GM12891 (cell line): ENCODE results near the gene SEMA5A.

ENCODE experiments used
- DNase-seq: peaks from one replicate; pipeline ENCODE4 v3.0.0; 2011; ENCODE audit warnings: low spot score; ENCODE audit not compliant: insufficient read length
- FAIRE-seq: peaks from 2 replicates; lab custom pipeline; 2011; peaks lifted over from hg19 to GRCh38; lab: Jason Lieb, UNC
- PAX5 ChIP-seq: IDR thresholded peaks from 2 replicates; pipeline ENCODE4 v1.6.1; 2011; ENCODE audit warnings: low read length, moderate library complexity, mild to moderate bottlenecking; ENCODE audit not compliant: insufficient read depth, severe bottlenecking
- POLR2A ChIP-seq: IDR thresholded peaks from 2 replicates; pipeline ENCODE4 v1.6.1; 2011; ENCODE audit warnings: low read depth, low read length, control low read depth
- POLR2AphosphoS5 ChIP-seq: IDR thresholded peaks from 2 replicates; pipeline ENCODE4 v1.6.1; 2011; ENCODE audit warnings: low read depth, low read length, control low read depth
- POU2F2 ChIP-seq: IDR thresholded peaks from 2 replicates; pipeline ENCODE4 v1.6.1; 2011; ENCODE audit warnings: low read depth, mild to moderate bottlenecking, control low read depth, low read length, moderate library complexity
- SPI1 ChIP-seq: IDR thresholded peaks from 2 replicates; pipeline ENCODE4 v1.6.1; 2011; ENCODE audit warnings: low read depth, low read length, control low read depth
- TAF1 ChIP-seq: IDR thresholded peaks from 2 replicates; pipeline ENCODE4 v1.6.1; 2011; ENCODE audit warnings: low read depth, low read length, control low read depth

SEMA5A gene

GRCh38 chr5:9307150-9307549 lies 238.7 kb downstream of the SEMA5A start:
- FAIRE-seq (no peak), DNase-seq (no peak)
- no peak for TF ChIP-seq POLR2A
- no peak for TF ChIP-seq SPI1
- TF ChIP-seq POU2F2 = no peak
- no peak for TF ChIP-seq TAF1
- TF ChIP-seq POLR2AphosphoS5 = no peak
- TF ChIP-seq PAX5 = no peak

- no peak for DNase-seq
- TF ChIP-seq PAX5 (no peak), SPI1 (no peak), POU2F2 (no peak), TAF1 (no peak), POLR2A (no peak), POLR2AphosphoS5 (no peak)
- FAIRE-seq = no peak
Measured at GRCh38 chr5:9302218-9302617, 243.7 kb downstream of the SEMA5A start.

- no peak for TF ChIP-seq PAX5
- TF ChIP-seq SPI1 = no peak
- TF ChIP-seq POU2F2 = no peak
- no peak for TF ChIP-seq TAF1
- no peak for TF ChIP-seq POLR2AphosphoS5
- TF ChIP-seq POLR2A = no peak
- DNase-seq (no peak), FAIRE-seq (no peak)
Measured at GRCh38 chr5:9301200-9301599, 244.7 kb downstream of the SEMA5A start.

DNA sequence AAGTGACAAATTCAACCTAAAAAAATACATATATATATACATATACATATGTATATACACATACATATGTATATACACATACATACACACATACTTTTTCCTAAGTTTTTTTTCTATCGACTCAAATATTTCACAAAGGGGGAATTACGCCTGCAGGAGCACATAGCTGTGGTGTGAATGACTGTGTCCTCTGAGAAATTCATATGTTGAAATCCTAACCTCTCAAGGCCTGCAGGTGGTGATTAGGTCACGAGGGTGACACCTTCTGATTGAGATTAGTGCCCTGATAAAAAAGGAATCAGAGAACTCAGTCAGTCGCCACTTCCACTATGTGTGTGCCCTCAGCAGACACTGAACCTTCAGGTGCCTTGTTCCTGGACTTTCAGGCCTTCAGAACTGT lies 248.7 kb downstream of the SEMA5A start:
- FAIRE-seq = no peak
- DNase-seq = no peak
- no peak for TF ChIP-seq POU2F2
- TF ChIP-seq PAX5 = no peak
- no peak for TF ChIP-seq SPI1
- TF ChIP-seq POLR2A = no peak
- no peak for TF ChIP-seq POLR2AphosphoS5
- no peak for TF ChIP-seq TAF1

DNA sequence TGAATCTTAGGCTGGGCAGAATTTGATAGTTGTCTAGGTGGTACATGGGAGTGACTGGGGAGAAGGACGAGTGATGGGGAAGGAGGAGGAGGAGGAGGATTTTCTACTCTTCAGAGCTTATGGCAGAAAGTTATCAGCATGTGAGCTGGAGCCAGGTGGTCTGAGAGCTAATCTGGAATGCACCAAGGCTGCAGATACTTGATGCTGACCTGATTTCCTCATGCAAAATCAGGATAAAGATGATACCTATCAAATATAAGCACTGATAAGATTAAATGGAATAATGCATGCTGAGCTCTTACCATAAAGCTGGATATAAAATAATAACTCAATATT lies 250.4 kb downstream of the SEMA5A start:
- FAIRE-seq (no peak), DNase-seq (no peak)
- TF ChIP-seq POLR2AphosphoS5 (no peak), TAF1 (no peak), SPI1 (no peak), POU2F2 (no peak), POLR2A (no peak), PAX5 (no peak)

DNA sequence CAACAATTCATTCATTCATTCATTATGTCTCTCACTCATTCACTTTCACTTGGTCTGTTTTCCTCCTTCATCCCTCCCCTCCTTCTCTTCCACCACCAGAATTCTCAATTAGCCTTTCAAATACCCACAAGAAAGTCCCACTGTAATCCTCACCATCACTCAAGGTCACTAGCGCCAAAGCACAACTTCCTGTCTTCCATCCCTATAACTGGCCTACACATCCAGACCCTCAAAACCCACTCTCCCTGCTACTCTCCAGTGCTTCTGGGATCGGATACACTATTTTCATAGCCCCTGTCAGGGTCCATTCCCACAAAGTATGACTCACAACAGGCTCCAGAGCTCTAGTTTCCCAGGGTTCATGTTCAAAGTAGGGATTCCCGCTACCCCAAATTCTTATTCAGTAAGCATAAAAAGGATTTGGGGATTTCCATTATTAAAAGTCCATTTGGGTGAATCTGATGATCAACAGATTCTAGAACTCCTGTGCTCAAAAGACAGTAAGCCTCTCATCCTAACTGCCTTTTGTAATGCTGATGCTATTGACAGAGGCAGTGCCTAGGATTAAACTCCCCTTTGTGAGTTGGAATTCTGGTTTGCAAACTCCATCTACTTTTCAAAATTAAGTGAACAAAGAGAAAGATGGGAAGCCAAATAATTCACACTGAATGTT lies 250.9 kb downstream of the SEMA5A start:
- TF ChIP-seq POLR2AphosphoS5 (no peak), PAX5 (no peak), SPI1 (no peak), TAF1 (no peak)
- FAIRE-seq (no peak), DNase-seq (no peak)

- no peak for FAIRE-seq
Measured at GRCh38 chr5:9288234-9288633, 257.6 kb downstream of the SEMA5A start.

GRCh38 chr5:9284781-9285307 lies 261.0 kb downstream of the SEMA5A start:
- TF ChIP-seq POLR2A (no peak), SPI1 (no peak)
- DNase-seq (no peak), FAIRE-seq (no peak)

More at GRCh38 chr5:9288234-9288633, 257.6 kb downstream of the SEMA5A start:
- no peak for DNase-seq
- TF ChIP-seq POLR2AphosphoS5 (no peak), POU2F2 (no peak), TAF1 (no peak), SPI1 (no peak), PAX5 (no peak), POLR2A (no peak)

DNA sequence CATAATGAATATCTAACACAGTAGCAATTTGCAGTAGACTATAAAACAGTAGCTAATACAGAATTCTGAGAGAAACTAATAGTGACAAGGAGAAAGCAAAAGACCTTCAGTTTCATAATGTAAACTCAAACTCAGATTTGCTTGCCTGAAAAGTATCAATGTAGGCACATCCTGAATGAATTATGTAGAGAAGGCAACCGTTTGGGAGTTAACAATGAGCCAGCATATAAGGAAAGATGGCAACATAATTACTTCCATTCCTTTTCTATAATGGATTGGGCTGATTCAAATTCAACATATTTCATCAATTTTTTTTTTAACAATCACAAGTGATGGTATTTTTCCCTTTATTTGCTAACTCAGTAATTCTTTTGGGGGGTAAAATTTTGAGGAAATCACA lies 261.6 kb downstream of the SEMA5A start:
- DNase-seq = no peak
- FAIRE-seq = no peak
- TF ChIP-seq PAX5 (no peak), SPI1 (no peak), POLR2AphosphoS5 (no peak), POU2F2 (no peak), POLR2A (no peak), TAF1 (no peak)

DNA sequence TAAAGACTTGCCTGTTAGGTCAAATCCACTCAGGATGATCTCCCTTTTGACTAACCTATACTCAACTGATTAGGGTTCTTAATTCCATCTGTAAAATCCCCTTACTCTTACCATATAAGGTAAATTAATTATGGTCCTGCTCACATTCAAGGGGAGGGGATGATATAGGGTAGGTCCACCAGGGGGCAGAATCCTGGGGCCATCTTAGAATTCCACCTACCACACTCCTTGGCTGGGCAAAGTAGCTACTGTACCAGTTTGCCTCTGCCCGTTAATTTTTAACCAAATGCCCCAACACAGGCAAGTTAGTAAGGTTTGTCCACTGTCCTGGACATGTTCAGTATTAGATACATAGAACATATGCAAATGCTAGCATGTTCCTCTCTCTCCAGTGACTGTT lies 262.4 kb downstream of the SEMA5A start:
- TF ChIP-seq SPI1 (no peak), POU2F2 (no peak), POLR2A (no peak), PAX5 (no peak), POLR2AphosphoS5 (no peak), TAF1 (no peak)
- no peak for FAIRE-seq

More for the DNA sequence above, 262.4 kb downstream of the SEMA5A start:
- DNase-seq = no peak
